Measurements from ENCODE around the gene ANKRD36C. TPM values are rescaled to one million over a fixed set of nuclear protein-coding genes. Genes with fewer than 3 reads are reported as not detected.
"Not testable (repeated sequence)": the region's sequence is repeated elsewhere in the genome, so short reads cannot be mapped to it uniquely, and the experiment has no call there.

ANKRD36C gene
- total RNA-seq, 1 donor: 69.1 TPM

GRCh38 chr2:96012792-96013264, 21.2 kb upstream of the ANKRD36C start:
- not testable (repeated sequence) for H3K4me3 ChIP-seq (ENCODE audit: low read depth, low read length); DNase-seq (ENCODE audit: low read depth)

DNA sequence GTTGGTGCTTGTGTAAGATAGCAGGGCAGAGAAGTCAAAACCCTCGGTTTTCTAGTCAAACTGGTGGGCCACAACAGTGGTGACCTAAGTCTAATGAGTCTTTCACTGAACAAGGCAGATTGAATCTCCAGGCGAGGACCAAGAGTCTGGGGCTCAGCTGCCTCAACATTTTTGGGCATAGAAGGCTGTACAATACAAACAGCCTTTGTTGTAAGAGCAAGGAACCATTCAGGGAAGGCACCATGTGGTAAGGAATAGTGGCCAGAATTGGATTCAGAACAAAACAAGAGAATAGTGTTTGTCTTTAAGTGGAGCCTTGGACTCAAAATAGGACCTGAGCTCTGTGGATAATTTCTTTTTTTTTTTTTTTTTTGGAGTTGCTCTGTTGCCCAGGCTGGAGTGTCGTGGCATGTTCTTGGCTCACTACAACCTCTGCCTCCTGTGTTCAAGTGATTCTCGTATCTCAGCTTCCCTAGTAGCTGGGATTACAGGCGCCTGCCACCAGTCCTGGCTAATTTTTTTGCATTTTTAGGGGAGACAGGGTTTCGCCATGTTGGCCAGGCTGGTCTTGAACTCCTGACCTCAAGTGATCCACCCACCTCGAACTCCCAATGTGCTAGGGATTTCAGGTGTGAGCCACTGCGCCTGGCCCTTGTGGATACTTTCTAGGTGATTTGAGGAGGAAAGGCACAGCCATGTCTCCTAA, 20.6 kb upstream of the ANKRD36C start:
- not testable (repeated sequence) for H3K4me3 ChIP-seq (ENCODE audit: low read depth, low read length); DNase-seq (ENCODE audit: low read depth)

GRCh38 chr2:96011129-96011455, 19.5 kb upstream of the ANKRD36C start:
- DNase-seq (ENCODE audit: low read depth): peak; percentile 5
- peak; percentile 22 for TF ChIP-seq CTCF (IDR thresholded peaks at IDR 0.05; ENCODE audit: insufficient read depth, low read length)
- not testable (repeated sequence) for H3K4me3 ChIP-seq (ENCODE audit: low read depth, low read length)

- peak overlapping the region; percentile 52 for H3K4me3 ChIP-seq (ENCODE audit: low read depth, low read length)
- DNase-seq (ENCODE audit: low read depth): peak; percentile 57
These were observed 18.9 kb upstream of the ANKRD36C start for GRCh38 chr2:96010320-96011128.

DNA sequence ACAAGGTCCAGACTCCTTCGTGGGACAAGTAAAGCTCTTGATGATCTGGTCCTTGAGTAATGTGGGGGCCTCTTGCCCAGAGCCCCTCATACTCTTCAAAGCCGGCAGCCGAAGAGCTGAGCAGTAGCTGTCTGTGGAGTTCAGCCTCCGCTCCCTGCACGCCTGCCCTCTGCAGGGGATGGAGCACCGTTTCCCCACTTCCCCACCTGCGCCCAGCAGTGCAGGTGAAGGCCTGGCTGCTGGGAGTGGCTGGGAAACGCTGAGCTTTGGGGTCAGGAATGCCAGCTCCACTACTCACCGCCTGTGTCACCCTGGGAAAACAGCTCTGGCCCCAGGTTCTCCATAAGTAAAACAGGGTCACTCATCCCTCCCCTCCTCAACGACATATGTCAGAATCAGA, 18.2 kb upstream of the ANKRD36C start:
- peak overlapping the region; percentile 52 for H3K4me3 ChIP-seq (ENCODE audit: low read depth, low read length)
- not testable (repeated sequence) for DNase-seq (ENCODE audit: low read depth)

DNA sequence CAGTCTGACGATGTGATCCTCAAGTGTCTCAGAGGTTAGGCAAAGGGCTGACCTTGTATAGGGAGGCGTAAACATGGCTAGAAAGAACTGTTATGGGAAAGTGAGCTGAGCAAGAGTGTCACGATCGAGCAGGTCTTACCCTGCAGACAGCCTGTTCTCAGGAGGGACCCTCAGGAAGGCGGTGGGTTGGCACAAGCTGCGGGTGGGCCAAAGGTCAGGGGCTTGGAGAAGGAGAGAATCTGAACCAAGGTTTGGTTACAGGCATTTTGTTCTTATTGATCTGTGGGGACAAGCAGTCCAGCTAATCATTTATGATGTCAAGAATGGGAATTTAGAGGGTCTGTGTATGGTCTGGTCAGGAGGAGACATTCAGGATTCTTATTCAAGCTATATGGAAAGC, 16.4 kb upstream of the ANKRD36C start:
- H3K4me3 ChIP-seq (ENCODE audit: low read depth, low read length); DNase-seq (ENCODE audit: low read depth): not testable (repeated sequence)

DNA sequence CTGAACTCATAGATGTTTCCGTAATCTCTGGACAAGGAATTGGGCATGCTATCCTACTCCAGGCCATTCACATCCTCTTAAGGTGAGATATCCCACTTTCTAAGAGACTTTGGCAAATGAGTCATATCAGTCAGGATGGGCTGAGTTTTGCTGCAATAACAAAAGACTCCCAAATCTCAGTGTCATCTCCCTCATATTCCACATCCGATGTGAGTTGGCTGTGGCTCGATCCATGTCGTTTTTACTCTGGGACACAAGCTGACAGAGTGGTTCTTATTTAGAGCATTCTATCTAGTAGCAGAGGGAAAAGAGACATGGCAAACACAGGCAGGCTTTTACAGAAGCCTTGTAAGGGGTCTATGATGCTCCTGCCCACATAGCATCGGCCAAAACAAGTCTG, 14.6 kb upstream of the ANKRD36C start:
- H3K4me3 ChIP-seq (ENCODE audit: low read depth, low read length); DNase-seq (ENCODE audit: low read depth): not testable (repeated sequence)

- H3K4me3 ChIP-seq (ENCODE audit: low read depth, low read length): peak overlapping the region; percentile 65
- peak; percentile 52 for DNase-seq (ENCODE audit: low read depth)
- peak; percentile 58 for TF ChIP-seq CTCF (IDR thresholded peaks at IDR 0.05; ENCODE audit: insufficient read depth, low read length)
These were observed 1.1 kb upstream of the ANKRD36C start for GRCh38 chr2:95992520-95993272.

- peak overlapping the region; percentile 65 for H3K4me3 ChIP-seq (ENCODE audit: low read depth, low read length)
- not testable (repeated sequence) for DNase-seq (ENCODE audit: low read depth)
These were observed 478 bp upstream of the ANKRD36C start for GRCh38 chr2:95992102-95992501.

GRCh38 chr2:95990884-95991283, 740 bp downstream of the ANKRD36C start:
- H3K4me3 ChIP-seq (ENCODE audit: low read depth, low read length): peak overlapping the region; percentile 56
- DNase-seq (ENCODE audit: low read depth): not testable (repeated sequence)

GRCh38 chr2:95951662-95952061, 40.0 kb downstream of the ANKRD36C start:
- not testable (repeated sequence) for DNase-seq (ENCODE audit: low read depth); H3K4me3 ChIP-seq (ENCODE audit: low read depth, low read length)

GRCh38 chr2:95948039-95948438, 43.6 kb downstream of the ANKRD36C start:
- DNase-seq (ENCODE audit: low read depth): peak; percentile 65

GRCh38 chr2:95939947-95940346, 51.7 kb downstream of the ANKRD36C start:
- not testable (repeated sequence) for DNase-seq (ENCODE audit: low read depth); H3K4me3 ChIP-seq (ENCODE audit: low read depth, low read length)

More at GRCh38 chr2:95948039-95948438, 43.6 kb downstream of the ANKRD36C start:
- not testable (repeated sequence) for H3K4me3 ChIP-seq (ENCODE audit: low read depth, low read length)

DNA sequence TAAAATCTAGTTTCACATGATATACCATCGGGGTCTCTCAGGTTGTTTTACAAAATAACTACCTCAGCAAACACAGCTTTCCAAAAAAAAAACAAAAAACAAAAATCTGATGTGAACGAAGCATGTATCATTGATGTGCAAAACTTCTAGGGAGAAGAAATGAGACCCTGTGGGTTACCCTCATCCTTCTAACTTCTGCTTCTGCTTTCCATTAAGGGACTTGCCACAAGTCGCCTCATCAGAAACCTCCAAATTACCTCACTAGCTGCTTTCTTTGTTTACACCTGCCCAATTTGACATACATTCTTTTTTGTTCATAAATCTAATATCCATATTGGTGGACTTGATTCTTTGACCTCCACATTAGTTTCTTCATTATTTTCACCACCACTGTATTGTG, 60.9 kb downstream of the ANKRD36C start:
- not testable (repeated sequence) for H3K4me3 ChIP-seq (ENCODE audit: low read depth, low read length); DNase-seq (ENCODE audit: low read depth)

GRCh38 chr2:95917007-95917406, 74.6 kb downstream of the ANKRD36C start:
- H3K4me3 ChIP-seq (ENCODE audit: low read depth, low read length): not testable (repeated sequence)
- DNase-seq (ENCODE audit: low read depth): peak; percentile 56

- H3K4me3 ChIP-seq (ENCODE audit: low read depth, low read length): not testable (repeated sequence)
- peak; percentile 15 for DNase-seq (ENCODE audit: low read depth)
These were observed 76.5 kb downstream of the ANKRD36C start for GRCh38 chr2:95915131-95915530.

Measured in fibroblast of the aortic adventitia (primary cell).